Loucy (cell line): ENCODE data around the gene TRPM1.

Experiments used
- CTCF ChIP-seq: fragments of 200-600 bp; sonication (generic); conservative IDR thresholded peaks from 2 replicates; pipeline ENCODE4 v1.5.1; 2014; ENCODE audit warnings: mild to moderate bottlenecking, antibody characterized with exemption, low read length
- EZH2phosphoT487 ChIP-seq: fragments of 200-600 bp; IDR thresholded peaks from 2 replicates; pipeline ENCODE4 v1.6.1; 2018; ENCODE audit warnings: antibody characterized with exemption, mild to moderate bottlenecking, moderate library complexity, borderline replicate concordance

- TF ChIP-seq CTCF (no peak), EZH2phosphoT487 (no peak)
Measured at GRCh38 chr15:31125061-31125460, 23.5 kb upstream of the TRPM1 start.
